ENCODE measurements around the gene PEX14. TPM values are rescaled to one million over a fixed set of nuclear protein-coding genes. Genes with fewer than 3 reads are reported as not detected.

PEX14 gene
- total RNA-seq, 1 donor from 2014 or later, result 27.4 TPM

GRCh38 chr1:10637400-10637799 lies 162.7 kb downstream of the PEX14 start:
- no peak for TF ChIP-seq CTCF (IDR thresholded peaks at IDR 0.05; ENCODE audit: insufficient read depth, low read length, poor library complexity, severe bottlenecking)
- Histone ChIP-seq H3K36me3 (ENCODE audit: control insufficient read depth, insufficient read depth, low read length) (no peaks in the 10 kb centered on the region), H3K27me3 (ENCODE audit: control insufficient read depth, insufficient read depth, low read length) (peaks cover 8% of the 10 kb centered on the region), H3K4me3 (ENCODE audit: low read depth, low read length) (no peak overlapping the region)
- DNase-seq (ENCODE audit: low read depth), result no peak

GRCh38 chr1:10637834-10638558 lies 163.2 kb downstream of the PEX14 start:
- TF ChIP-seq CTCF (IDR thresholded peaks at IDR 0.05; ENCODE audit: insufficient read depth, low read length, poor library complexity, severe bottlenecking), result no peak
- no peaks in the 10 kb centered on the region for H3K36me3 ChIP-seq (ENCODE audit: control insufficient read depth, insufficient read depth, low read length)
- H3K4me3 ChIP-seq (ENCODE audit: low read depth, low read length), result no peak overlapping the region
- H3K27me3 ChIP-seq (ENCODE audit: control insufficient read depth, insufficient read depth, low read length), result peaks cover 8% of the 10 kb centered on the region
- no peak for DNase-seq (ENCODE audit: low read depth)

GRCh38 chr1:10638559-10639005 lies 163.8 kb downstream of the PEX14 start:
- Histone ChIP-seq H3K4me3 (ENCODE audit: low read depth, low read length) (no peak overlapping the region), H3K27me3 (ENCODE audit: control insufficient read depth, insufficient read depth, low read length) (peaks cover 8% of the 10 kb centered on the region), H3K36me3 (ENCODE audit: control insufficient read depth, insufficient read depth, low read length) (no peaks in the 10 kb centered on the region)
- no peak for DNase-seq (ENCODE audit: low read depth)
- no peak for TF ChIP-seq CTCF (IDR thresholded peaks at IDR 0.05; ENCODE audit: insufficient read depth, low read length, poor library complexity, severe bottlenecking)

GRCh38 chr1:10639011-10639774 lies 164.4 kb downstream of the PEX14 start:
- TF ChIP-seq CTCF (IDR thresholded peaks at IDR 0.05; ENCODE audit: insufficient read depth, low read length, poor library complexity, severe bottlenecking), result no peak
- Histone ChIP-seq H3K4me3 (ENCODE audit: low read depth, low read length) (no peak overlapping the region), H3K27me3 (ENCODE audit: control insufficient read depth, insufficient read depth, low read length) (peaks cover 8% of the 10 kb centered on the region), H3K36me3 (ENCODE audit: control insufficient read depth, insufficient read depth, low read length) (no peaks in the 10 kb centered on the region)
- no peak for DNase-seq (ENCODE audit: low read depth)

GRCh38 chr1:10639775-10640578 lies 165.2 kb downstream of the PEX14 start:
- no peak for TF ChIP-seq CTCF (IDR thresholded peaks at IDR 0.05; ENCODE audit: insufficient read depth, low read length, poor library complexity, severe bottlenecking)
- H3K36me3 ChIP-seq (ENCODE audit: control insufficient read depth, insufficient read depth, low read length), result no peaks in the 10 kb centered on the region
- H3K27me3 ChIP-seq (ENCODE audit: control insufficient read depth, insufficient read depth, low read length), result peaks cover 8% of the 10 kb centered on the region
- DNase-seq (ENCODE audit: low read depth), result no peak
- H3K4me3 ChIP-seq (ENCODE audit: low read depth, low read length), result no peak overlapping the region
